ENCODE measurements around the gene PAIP1. TPM values are rescaled to one million over a fixed set of nuclear protein-coding genes. Genes with fewer than 3 reads are reported as not detected.
"Not testable (repeated sequence)": the region's sequence is repeated elsewhere in the genome, so short reads cannot be mapped to it uniquely, and the experiment has no call there.

PAIP1 gene
- total RNA-seq, 3 donors from 2014 or later (not counting 1 experiment from before 2014, with no cell fraction given) = 22.4 to 35.1 (median 29.2) TPM

GRCh38 chr5:43581398-43581797, 24.5 kb upstream of the PAIP1 start:
- 92% methylated on average over 1 of the region's 1 CpG for WGBS (ENCODE audit: insufficient coverage)
- peaks cover 0 to 2% of the 10 kb centered on the region in 2 donors for H3K4me1 Mint-ChIP-seq

GRCh38 chr5:43580402-43581210, 23.7 kb upstream of the PAIP1 start:
- H3K27ac Mint-ChIP-seq; DNase-seq; H3K4me1 Mint-ChIP-seq; H3K9me3 Mint-ChIP-seq; H3K4me3 ChIP-seq (ENCODE audit: low read length); H3K27me3 ChIP-seq (ENCODE audit: control insufficient read depth, insufficient read depth, low read length); H3K4me1 ChIP-seq (ENCODE audit: control insufficient read depth, insufficient read depth, low read length); H3K4me3 Mint-ChIP-seq; ATAC-seq; H3K36me3 Mint-ChIP-seq; H3K36me3 ChIP-seq (ENCODE audit: control insufficient read depth, insufficient read depth, low read length); H3K9me3 ChIP-seq (ENCODE audit: control insufficient read depth, insufficient read depth, low read length); H3K27me3 Mint-ChIP-seq (ENCODE audit: low read depth in 2 of 2); intact Hi-C loops (cut with micrococcal nuclease); H3K27ac ChIP-seq (ENCODE audit: low read length): not testable (repeated sequence)
- WGBS (ENCODE audit: insufficient coverage) = 97% methylated on average over 9 of the region's 10 CpGs

More at GRCh38 chr5:43581398-43581797, 24.5 kb upstream of the PAIP1 start:
- no peaks in the 10 kb centered on the region for H3K9me3 ChIP-seq (ENCODE audit: control insufficient read depth, insufficient read depth, low read length)
- no peaks in the 10 kb centered on the region for H3K4me1 ChIP-seq (ENCODE audit: control insufficient read depth, insufficient read depth, low read length)
- H3K36me3 Mint-ChIP-seq = no peaks in the 10 kb centered on the region
- intact Hi-C loops (cut with micrococcal nuclease) = no loop called here
- no peak overlapping the region for H3K4me3 ChIP-seq (ENCODE audit: low read length)
- no peak overlapping the region for H3K4me3 Mint-ChIP-seq
- ATAC-seq (no peak), DNase-seq (no peak)
- H3K27ac ChIP-seq (ENCODE audit: low read length) = no peak overlapping the region
- H3K9me3 Mint-ChIP-seq = no peaks in the 10 kb centered on the region
- no peaks in the 10 kb centered on the region for H3K36me3 ChIP-seq (ENCODE audit: control insufficient read depth, insufficient read depth, low read length)
- peak overlapping the region in 1 of 2 donors; percentile 1 for H3K27ac Mint-ChIP-seq
- no peaks in the 10 kb centered on the region for H3K27me3 ChIP-seq (ENCODE audit: control insufficient read depth, insufficient read depth, low read length)
- H3K27me3 Mint-ChIP-seq (ENCODE audit: low read depth in 2 of 2) = no peaks in the 10 kb centered on the region
- no peak for TF ChIP-seq CTCF (IDR thresholded peaks at IDR 0.05)

GRCh38 chr5:43573058-43573457, 16.2 kb upstream of the PAIP1 start:
- DNase-seq (no peak), ATAC-seq (no peak)
- Histone ChIP-seq H3K27me3 (ENCODE audit: control insufficient read depth, insufficient read depth, low read length) (no peaks in the 10 kb centered on the region), H3K27ac (ENCODE audit: low read length) (no peak overlapping the region), H3K36me3 (ENCODE audit: control insufficient read depth, insufficient read depth, low read length) (no peaks in the 10 kb centered on the region), H3K9me3 (ENCODE audit: control insufficient read depth, insufficient read depth, low read length) (no peaks in the 10 kb centered on the region), H3K4me1 (ENCODE audit: control insufficient read depth, insufficient read depth, low read length) (no peaks in the 10 kb centered on the region), H3K4me3 (ENCODE audit: low read length) (no peak overlapping the region)
- H3K27me3 Mint-ChIP-seq (ENCODE audit: low read depth in 2 of 2) = no peaks in the 10 kb centered on the region
- no peak for TF ChIP-seq CTCF (IDR thresholded peaks at IDR 0.05)
- intact Hi-C loops (cut with micrococcal nuclease) = no loop called here
- no peaks in the 10 kb centered on the region for H3K9me3 Mint-ChIP-seq
- peaks cover 5% of the 10 kb centered on the region for H3K36me3 Mint-ChIP-seq
- no peak overlapping the region for H3K4me3 Mint-ChIP-seq
- no CpG with 5 or more reads among the region's 1 CpG for WGBS (ENCODE audit: insufficient coverage)
- peaks cover 0 to 4% of the 10 kb centered on the region in 2 donors for H3K4me1 Mint-ChIP-seq
- no peak overlapping the region for H3K27ac Mint-ChIP-seq

GRCh38 chr5:43572357-43572756, 15.5 kb upstream of the PAIP1 start:
- H3K27me3 ChIP-seq (ENCODE audit: control insufficient read depth, insufficient read depth, low read length) = no peaks in the 10 kb centered on the region
- Mint-ChIP-seq H3K27me3 (ENCODE audit: low read depth in 2 of 2) (no peaks in the 10 kb centered on the region), H3K27ac (no peak overlapping the region), H3K4me1 (peaks cover 0 to 4% of the 10 kb centered on the region in 2 donors), H3K36me3 (peaks cover 5% of the 10 kb centered on the region), H3K4me3 (no peak overlapping the region), H3K9me3 (no peaks in the 10 kb centered on the region)
- intact Hi-C loops (cut with micrococcal nuclease) = no loop called here
- DNase-seq (no peak), ATAC-seq (no peak)
- H3K9me3 ChIP-seq (ENCODE audit: control insufficient read depth, insufficient read depth, low read length) = no peaks in the 10 kb centered on the region
- H3K4me3 ChIP-seq (ENCODE audit: low read length) = no peak overlapping the region
- no peak overlapping the region for H3K27ac ChIP-seq (ENCODE audit: low read length)
- no peaks in the 10 kb centered on the region for H3K36me3 ChIP-seq (ENCODE audit: control insufficient read depth, insufficient read depth, low read length)
- no peaks in the 10 kb centered on the region for H3K4me1 ChIP-seq (ENCODE audit: control insufficient read depth, insufficient read depth, low read length)
- WGBS (ENCODE audit: insufficient coverage) = 100% methylated on average over 1 of the region's 2 CpGs
- no peak for TF ChIP-seq CTCF (IDR thresholded peaks at IDR 0.05)

Measured in natural killer cell (primary cell).